ENCODE measurements around the gene CEBPB.

GRCh38 chr20:50220894-50221365, 30.3 kb downstream of the CEBPB start:
- TF ChIP-seq EZH2 (IDR thresholded peaks at IDR 0.05; ENCODE audit: low read length) = no peak
- TF ChIP-seq CTCF (optimal IDR thresholded peaks at IDR 0.05 in 1 of 3, IDR thresholded peaks at IDR 0.05 in 1 of 3, conservative IDR thresholded peaks at IDR 0.05 in 1 of 3; ENCODE audit: extremely low read depth in 1 of 3, insufficient read depth in 2 of 3, low read length in 3 of 3) = no peak
